ENCODE data around the gene RFC4.

GRCh38 chr3:186754006-186754405 is 52.3 kb downstream of the RFC4 start:
- TF ChIP-seq CTCF (IDR thresholded peaks at IDR 0.05), result no peak
- no peak for TF ChIP-seq POLR2A (IDR thresholded peaks at IDR 0.05)

Data from heart left ventricle (tissue), 13 donors.